Activated CD8-positive, alpha-beta memory T cell treated with anti-CD3 and anti-CD28 coated beads, Interleukin-2, amount 50 U/mL, for 1 hour (primary cell): ENCODE results near the gene USP1.

ENCODE experiments used
- DNase-seq: peaks from one replicate; pipeline ENCODE4 v3.0.0-alpha.2; 2020; ENCODE audit errors: extremely low read depth

USP1 gene

GRCh38 chr1:62487956-62488355, 51.1 kb downstream of the USP1 start:
- DNase-seq, result no peak

GRCh38 chr1:62492521-62492920, 55.7 kb downstream of the USP1 start:
- DNase-seq, result no peak

- DNase-seq, result no peak
Observed at GRCh38 chr1:62493656-62494055, 56.8 kb downstream of the USP1 start.

DNA sequence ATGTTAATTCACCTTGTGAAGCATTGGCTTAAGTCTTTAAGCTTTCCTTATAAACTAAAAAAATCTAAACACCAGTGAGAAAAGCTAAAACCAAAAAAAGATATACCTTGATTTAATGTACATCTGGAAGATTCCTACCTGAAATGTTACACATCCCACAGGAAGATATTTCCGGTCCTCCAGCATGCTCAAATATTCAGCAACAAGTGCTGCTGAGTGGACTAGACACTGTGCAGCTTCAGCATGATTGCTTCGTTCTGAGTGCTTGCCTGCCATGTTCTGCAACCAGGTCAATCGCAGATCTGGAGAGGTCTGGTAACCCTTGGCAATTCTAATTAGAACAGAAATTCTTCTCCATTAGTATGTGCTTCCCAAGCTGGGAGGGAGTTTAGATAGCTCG, 57.3 kb downstream of the USP1 start:
- DNase-seq, result no peak

GRCh38 chr1:62500210-62500609, 63.4 kb downstream of the USP1 start:
- DNase-seq, result no peak
